Measurements from ENCODE around the gene BRICD5.

Gene BRICD5

DNA sequence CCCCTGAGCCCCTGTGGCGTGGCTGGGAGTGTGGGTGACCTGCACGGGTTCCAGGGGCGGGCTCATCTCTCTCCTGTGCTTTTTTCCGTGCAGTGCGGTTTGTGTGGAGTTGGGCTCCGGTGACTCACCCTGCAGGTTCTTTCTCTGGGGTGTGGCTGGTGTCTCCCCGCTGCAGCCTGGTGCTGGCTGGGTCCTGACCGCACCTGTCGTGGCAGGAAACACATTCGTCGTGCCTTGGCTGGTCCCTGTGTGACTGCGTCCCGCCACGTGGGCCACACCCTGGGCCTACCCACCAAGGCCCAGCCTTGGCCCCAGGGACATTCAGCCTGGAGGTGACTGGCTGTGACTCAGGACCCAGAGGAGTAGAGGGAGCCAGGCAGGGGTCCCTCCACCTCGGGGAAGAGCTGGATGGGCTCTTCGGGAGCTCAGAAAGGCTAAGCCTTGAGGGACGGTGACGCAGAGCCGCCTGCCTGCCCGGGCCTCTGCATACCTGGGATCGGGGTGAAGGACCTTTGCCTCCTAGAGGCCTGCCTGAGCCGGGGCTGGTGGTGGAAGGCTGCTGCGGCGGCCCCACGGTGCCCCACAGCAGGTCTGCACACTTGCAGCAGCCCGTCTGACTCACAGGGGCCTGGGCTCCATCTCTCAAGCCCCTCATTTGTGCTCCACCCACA, 47.3 kb downstream of the BRICD5 start:
- DNase-seq (ENCODE audit: low read depth in 3 of 3), result no peak

DNA sequence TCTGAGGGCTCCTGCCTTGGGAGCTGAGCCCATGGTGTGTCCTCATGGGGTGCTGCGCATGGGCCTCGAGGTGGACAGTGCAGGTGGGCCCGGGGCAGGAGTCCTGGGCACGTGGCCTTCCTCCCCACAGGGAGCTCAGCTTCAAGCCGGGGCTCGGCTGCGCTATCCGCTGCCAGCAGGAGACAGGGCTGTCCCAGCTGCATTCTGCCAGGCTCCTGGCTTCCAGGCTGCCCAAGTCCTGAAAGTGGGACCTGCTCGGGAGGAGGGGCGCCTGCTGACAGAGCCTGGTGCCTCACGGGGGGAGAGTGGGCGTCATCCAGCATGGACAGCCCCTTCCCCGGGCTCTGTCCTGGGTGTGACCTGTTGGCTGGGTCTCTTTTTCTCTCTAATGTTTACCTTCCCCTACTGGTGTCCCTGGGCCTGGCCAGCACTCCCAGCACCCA, 48.0 kb downstream of the BRICD5 start:
- DNase-seq (ENCODE audit: low read depth in 3 of 3), result no peak

GRCh38 chr16:2161911-2162310, 48.8 kb downstream of the BRICD5 start:
- no peak for DNase-seq (ENCODE audit: low read depth in 3 of 3)

DNA sequence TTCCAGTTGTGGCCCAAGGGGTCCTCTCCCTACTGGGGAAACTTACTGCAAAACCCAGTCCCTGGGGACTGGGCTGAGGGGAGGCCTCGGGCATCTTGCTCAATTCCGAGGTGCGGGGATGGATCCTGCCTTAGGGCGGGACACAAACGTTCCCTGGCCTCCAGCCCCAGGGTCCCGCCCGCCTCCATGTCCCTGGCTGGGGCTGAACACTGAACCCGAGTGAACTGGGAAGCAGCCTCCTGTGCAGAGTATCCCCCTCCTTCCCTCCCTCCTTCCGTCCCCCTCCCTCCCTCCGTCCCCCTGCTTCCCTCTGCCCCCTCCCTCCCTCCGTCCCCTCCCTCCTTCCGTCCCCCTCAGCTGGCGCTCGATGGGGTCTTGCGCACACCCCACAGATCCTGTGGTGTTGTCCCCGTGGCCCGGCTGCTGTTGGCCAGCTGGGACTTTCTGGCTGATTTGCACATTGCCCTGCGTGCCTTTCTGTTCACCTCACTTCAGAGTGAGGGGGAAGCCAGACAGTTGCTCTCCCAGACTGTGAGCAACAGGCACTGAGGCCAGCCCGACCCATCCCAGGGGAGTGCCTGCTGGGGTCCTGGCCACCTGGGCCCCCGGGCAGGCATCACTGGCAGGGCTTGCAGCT, 49.6 kb downstream of the BRICD5 start:
- DNase-seq (ENCODE audit: low read depth in 3 of 3), result no peak
